ENCODE results near the gene TXNDC12. TPM values are rescaled to one million over a fixed set of nuclear protein-coding genes. Genes with fewer than 3 reads are reported as not detected.
"Not testable (repeated sequence)": the region's sequence is repeated elsewhere in the genome, so short reads cannot be mapped to it uniquely, and the experiment has no call there.

Gene TXNDC12
- polyA plus RNA-seq, 1 donor from 2014 or later = 42.3 TPM

DNA sequence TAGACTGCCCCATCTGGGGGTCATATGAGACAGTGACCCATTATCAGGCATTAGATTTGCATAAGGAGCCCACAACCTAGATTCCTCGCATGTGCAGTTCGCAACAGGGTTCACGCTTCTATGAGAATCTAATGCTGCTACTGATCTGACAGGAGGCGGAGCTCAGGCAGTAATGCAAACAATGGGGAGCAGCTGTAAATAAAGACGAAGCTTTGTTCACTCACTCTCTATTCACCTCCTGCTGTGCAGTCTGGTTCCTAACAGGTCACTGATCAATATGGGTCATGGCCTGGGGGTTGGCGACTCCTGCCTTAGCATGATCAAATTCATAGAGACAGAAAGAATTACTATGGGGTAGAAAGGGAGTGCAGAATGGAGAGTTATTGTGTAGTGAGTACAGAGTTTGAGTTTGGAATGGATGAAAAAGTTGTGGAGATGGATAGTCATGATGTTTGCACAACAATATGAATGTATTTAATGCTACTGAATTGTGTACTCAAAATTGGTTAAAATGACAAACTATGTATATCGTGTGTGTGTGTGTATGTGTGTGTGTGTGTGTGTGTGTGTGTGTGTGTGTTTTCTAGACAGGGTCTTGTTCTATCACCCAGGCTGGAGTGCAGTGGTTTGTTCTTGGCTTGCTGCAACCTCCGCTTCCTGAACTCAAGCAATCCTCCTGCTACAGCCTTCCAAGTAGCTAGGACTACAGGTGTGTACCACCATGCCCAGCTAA lies 43.3 kb upstream of the TXNDC12 start:
- H2AFZ ChIP-seq (ENCODE audit: low read depth, low read length) = no peak overlapping the region
- H3K79me2 ChIP-seq (replicated peaks; ENCODE audit: insufficient read depth, low read length) = no peaks in the 10 kb centered on the region
- H3K27ac ChIP-seq (ENCODE audit: low read length) = no peak overlapping the region
- no peaks in the 10 kb centered on the region for H3K9me3 ChIP-seq (ENCODE audit: low read length)
- peak overlapping the region; percentile 5 for H3K9ac ChIP-seq (ENCODE audit: low read length)
- no peak overlapping the region for H3K4me3 ChIP-seq (ENCODE audit: low read length)
- TF ChIP-seq TAF1 (IDR thresholded peaks at IDR 0.05; ENCODE audit: low read depth) (no peak), POLR2AphosphoS5 (IDR thresholded peaks at IDR 0.05) (peak; percentile 17)
- no peaks in the 10 kb centered on the region for H3F3A ChIP-seq (ENCODE audit: insufficient read depth, low read length, poor library complexity, severe bottlenecking)
- H4K20me1 ChIP-seq (ENCODE audit: insufficient read depth) = no peaks in the 10 kb centered on the region
- no peaks in the 10 kb centered on the region for H3K27me3 ChIP-seq (ENCODE audit: insufficient read depth, low read depth, low read length)
- no peaks in the 10 kb centered on the region for H3K36me3 ChIP-seq (ENCODE audit: insufficient read depth, low read length)
- no peaks in the 10 kb centered on the region for H3K9me2 ChIP-seq (ENCODE audit: insufficient read depth, low read length)
- no peak overlapping the region for H3K4me2 ChIP-seq (ENCODE audit: low read length)

DNA sequence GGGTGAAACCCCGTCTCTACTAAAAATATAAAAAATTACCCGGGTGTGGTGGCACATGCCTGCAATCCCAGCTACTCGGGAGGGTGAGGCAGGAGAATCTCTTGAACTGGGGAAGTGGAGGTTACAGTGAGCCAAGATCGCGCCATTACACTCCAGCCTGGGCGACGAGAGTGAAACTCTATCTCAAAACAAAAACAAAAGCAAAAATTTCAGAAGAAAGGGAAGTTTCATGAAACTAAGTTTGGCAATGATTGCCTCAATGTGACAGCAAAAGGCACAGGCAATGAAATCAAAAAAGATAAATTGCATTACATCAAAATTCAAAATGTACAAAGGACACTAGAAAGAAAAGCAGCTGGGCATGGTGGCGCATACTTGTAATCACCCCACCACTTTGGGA lies 41.2 kb upstream of the TXNDC12 start:
- H3K9me3 ChIP-seq (ENCODE audit: low read length) = no peaks in the 10 kb centered on the region
- no peaks in the 10 kb centered on the region for H4K20me1 ChIP-seq (ENCODE audit: insufficient read depth)
- H2AFZ ChIP-seq (ENCODE audit: low read depth, low read length) = no peak overlapping the region
- no peak overlapping the region for H3K4me2 ChIP-seq (ENCODE audit: low read length)
- TF ChIP-seq MXI1 (conservative IDR thresholded peaks at IDR 0.05; ENCODE audit: poor library complexity, severe bottlenecking) (no peak), RAD21 (conservative IDR thresholded peaks at IDR 0.05) (no peak), SMC3 (conservative IDR thresholded peaks at IDR 0.05; ENCODE audit: poor library complexity) (no peak), POLR2AphosphoS5 (IDR thresholded peaks at IDR 0.05) (no peak), EZH2 (IDR thresholded peaks at IDR 0.05; ENCODE audit: borderline replicate concordance, insufficient read depth, low read length, poor library complexity, severe bottlenecking) (no peak), REST (IDR thresholded peaks at IDR 0.05; ENCODE audit: borderline replicate concordance) (no peak), TAF1 (IDR thresholded peaks at IDR 0.05; ENCODE audit: low read depth) (no peak), EP300 (conservative IDR thresholded peaks at IDR 0.05; ENCODE audit: poor library complexity, severe bottlenecking) (no peak), CTCF (IDR thresholded peaks at IDR 0.05; ENCODE audit: poor library complexity, severe bottlenecking) (no peak)
- H3K9ac ChIP-seq (ENCODE audit: low read length) = no peak overlapping the region
- no peaks in the 10 kb centered on the region for H3K27me3 ChIP-seq (ENCODE audit: insufficient read depth, low read depth, low read length)
- H3K36me3 ChIP-seq (ENCODE audit: insufficient read depth, low read length) = peaks cover 4% of the 10 kb centered on the region
- no peak overlapping the region for H3K27ac ChIP-seq (ENCODE audit: low read length)
- no peaks in the 10 kb centered on the region for H3F3A ChIP-seq (ENCODE audit: insufficient read depth, low read length, poor library complexity, severe bottlenecking)
- no peaks in the 10 kb centered on the region for H3K79me2 ChIP-seq (replicated peaks; ENCODE audit: insufficient read depth, low read length)
- no peak overlapping the region for H3K4me3 ChIP-seq (ENCODE audit: low read length)
- no peaks in the 10 kb centered on the region for H3K9me2 ChIP-seq (ENCODE audit: insufficient read depth, low read length)

DNA sequence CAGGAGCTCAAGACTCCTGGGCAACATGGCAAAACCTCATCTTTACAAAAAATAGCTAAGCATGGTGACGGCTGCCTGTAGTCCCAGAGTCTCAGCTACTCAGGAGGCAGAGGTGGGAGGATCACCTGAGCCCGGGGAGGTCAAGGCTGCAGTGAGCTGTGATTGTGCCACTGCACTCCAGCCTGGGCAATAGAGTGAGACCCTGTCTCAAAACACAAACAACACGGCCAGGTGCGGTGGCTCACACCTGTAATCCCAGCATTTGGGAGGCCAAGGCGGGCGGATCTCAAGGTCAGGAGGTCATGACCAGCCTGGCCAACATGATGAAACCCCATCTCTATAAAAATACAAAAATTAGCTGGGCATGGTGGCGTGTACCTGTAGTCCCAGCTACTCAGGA lies 39.3 kb upstream of the TXNDC12 start:
- H3K9me2 ChIP-seq (ENCODE audit: insufficient read depth, low read length); H3F3A ChIP-seq (ENCODE audit: insufficient read depth, low read length, poor library complexity, severe bottlenecking); H3K4me2 ChIP-seq (ENCODE audit: low read length); H3K4me3 ChIP-seq (ENCODE audit: low read length); H3K9me3 ChIP-seq (ENCODE audit: low read length); H2AFZ ChIP-seq (ENCODE audit: low read depth, low read length); H4K20me1 ChIP-seq (ENCODE audit: insufficient read depth); H3K27ac ChIP-seq (ENCODE audit: low read length); H3K9ac ChIP-seq (ENCODE audit: low read length); H3K27me3 ChIP-seq (ENCODE audit: insufficient read depth, low read depth, low read length); H3K79me2 ChIP-seq (replicated peaks; ENCODE audit: insufficient read depth, low read length): not testable (repeated sequence)
- H3K36me3 ChIP-seq (ENCODE audit: insufficient read depth, low read length) = peaks cover 11% of the 10 kb centered on the region

DNA sequence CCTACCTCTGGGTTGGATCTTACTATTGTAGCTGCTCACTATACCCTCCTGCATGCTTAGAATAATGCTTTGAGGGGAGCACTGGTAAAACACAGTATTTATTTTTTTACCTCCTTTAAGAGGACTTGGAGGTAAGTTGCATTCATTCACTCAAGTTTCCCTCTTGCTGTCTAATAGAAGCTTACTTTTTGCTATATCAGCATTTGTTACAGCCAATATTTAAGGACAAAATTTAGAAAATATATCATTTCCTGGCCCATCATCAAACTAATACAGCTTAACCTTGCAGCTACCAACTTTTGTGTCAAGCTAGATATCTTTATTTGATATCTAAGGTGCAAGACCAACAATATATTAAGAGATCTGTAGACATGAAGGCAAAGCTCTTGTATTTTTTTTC lies 32.9 kb upstream of the TXNDC12 start:
- not testable (repeated sequence) for H3K79me2 ChIP-seq (replicated peaks; ENCODE audit: insufficient read depth, low read length); H3K4me3 ChIP-seq (ENCODE audit: low read length); H3K9me2 ChIP-seq (ENCODE audit: insufficient read depth, low read length); H3K27me3 ChIP-seq (ENCODE audit: insufficient read depth, low read depth, low read length); H3K9ac ChIP-seq (ENCODE audit: low read length); H4K20me1 ChIP-seq (ENCODE audit: insufficient read depth); H3F3A ChIP-seq (ENCODE audit: insufficient read depth, low read length, poor library complexity, severe bottlenecking); H3K27ac ChIP-seq (ENCODE audit: low read length); H3K9me3 ChIP-seq (ENCODE audit: low read length); H3K4me2 ChIP-seq (ENCODE audit: low read length); H2AFZ ChIP-seq (ENCODE audit: low read depth, low read length)
- H3K36me3 ChIP-seq (ENCODE audit: insufficient read depth, low read length) = peaks cover 11% of the 10 kb centered on the region

Data from neural cell (in vitro differentiated cells).